Stimulated activated CD4-positive, alpha-beta T cell treated with anti-CD3 and anti-CD28 coated beads, TNF-alpha, amount 100 ng/mL, for 1 hour (primary cell): ENCODE results near the gene PODNL1.

ENCODE experiments used
- DNase-seq, 3 donors: peaks; one replicate each; pipeline ENCODE4 v3.0.0-alpha.2; 2020; ENCODE audit warnings: low read depth in 3 of 3, low spot score in 1 of 3

Gene PODNL1

DNA sequence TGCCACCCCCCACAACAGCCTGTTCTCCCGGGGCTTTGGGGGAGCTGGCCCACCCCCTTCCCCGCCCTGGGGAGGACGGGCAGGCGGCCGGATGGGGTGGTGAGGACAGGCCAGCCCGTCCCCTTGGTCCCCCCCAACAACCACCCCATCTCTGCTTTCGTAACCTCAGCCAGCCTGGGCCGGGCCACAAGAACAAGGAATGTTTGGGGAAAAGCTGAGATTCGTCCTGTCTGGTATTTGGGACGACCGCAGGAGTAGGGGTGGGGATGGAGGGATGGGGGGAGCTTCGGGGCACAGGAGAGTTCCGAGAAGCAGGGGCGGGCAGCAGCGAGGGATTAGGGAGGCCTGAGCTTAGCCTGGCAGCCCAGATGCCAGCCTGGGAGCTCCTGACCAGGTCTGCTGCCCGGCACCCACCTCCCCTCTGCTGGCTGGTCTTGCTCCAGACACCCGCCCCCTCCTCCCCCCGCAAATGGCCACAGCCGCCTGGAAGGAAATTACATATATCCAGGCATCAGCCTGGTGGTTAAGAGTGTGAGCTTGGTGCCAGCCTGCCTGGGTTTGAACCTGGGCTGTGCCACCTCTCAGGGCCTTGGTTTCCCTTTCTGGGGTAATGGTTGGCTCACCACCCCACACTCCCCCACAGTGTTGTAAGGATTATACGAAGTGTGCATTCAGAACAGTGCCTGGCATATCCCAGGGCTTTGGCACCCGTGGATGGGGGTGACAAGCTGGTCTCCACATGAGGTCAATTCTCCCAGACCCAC lies at the start of gene PODNL1:
Gene PODNL1 (minus strand): TSS at position 117 of the 764 bp plus-strand sequence. CDS start 236 bp downstream, outside the sequence.
- no peak for DNase-seq

GRCh38 chr19:13987101-13987890 lies 49.1 kb upstream of the PODNL1 start:
- no peak for DNase-seq

GRCh38 chr19:13986348-13986904 lies 48.2 kb upstream of the PODNL1 start:
- peak; percentile 97 to 99 (median 98) for DNase-seq

- no peak for DNase-seq
Measured at GRCh38 chr19:13985771-13986347, 47.6 kb upstream of the PODNL1 start.

DNA sequence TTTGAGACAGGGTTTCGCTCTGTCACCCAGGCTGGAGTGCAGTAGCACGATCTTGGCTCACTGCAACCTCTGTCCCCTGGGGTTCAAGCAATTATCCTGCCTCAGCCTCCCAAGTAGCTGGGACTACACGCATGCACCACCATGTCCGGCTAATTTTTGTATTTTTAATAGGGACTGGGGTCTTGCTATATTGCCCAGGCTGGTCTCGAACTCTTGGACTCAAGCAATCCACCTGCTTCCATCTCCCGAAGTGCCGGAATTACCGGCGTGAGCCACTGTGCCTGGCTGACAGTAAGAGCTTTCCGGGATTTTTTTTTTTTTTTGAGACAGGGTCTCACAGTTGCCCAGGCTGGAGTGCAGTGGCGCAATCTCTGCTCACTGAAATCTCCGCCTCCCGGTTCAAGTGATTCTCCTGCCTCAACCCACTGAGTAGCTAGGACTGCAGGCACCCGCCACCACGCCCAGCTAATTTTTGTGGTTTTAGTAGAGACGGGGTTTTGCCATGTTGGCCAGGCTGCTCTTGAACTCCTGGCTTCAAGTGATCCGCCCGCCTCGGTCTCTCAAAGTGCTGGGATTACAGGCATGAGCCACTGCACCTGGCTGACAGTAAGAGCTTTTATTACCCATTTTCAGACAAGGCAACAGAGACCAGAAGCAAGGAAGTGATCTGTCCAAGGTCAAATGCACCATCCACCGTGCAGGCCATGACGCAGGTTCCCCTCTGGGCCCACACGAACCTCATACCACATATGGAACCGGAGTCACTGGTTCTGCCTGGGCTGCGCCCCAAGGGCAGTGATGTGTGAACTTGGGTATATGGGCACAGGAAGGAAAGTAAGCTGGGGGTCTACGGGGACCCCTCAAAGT lies 46.9 kb upstream of the PODNL1 start:
- DNase-seq: no peak

DNA sequence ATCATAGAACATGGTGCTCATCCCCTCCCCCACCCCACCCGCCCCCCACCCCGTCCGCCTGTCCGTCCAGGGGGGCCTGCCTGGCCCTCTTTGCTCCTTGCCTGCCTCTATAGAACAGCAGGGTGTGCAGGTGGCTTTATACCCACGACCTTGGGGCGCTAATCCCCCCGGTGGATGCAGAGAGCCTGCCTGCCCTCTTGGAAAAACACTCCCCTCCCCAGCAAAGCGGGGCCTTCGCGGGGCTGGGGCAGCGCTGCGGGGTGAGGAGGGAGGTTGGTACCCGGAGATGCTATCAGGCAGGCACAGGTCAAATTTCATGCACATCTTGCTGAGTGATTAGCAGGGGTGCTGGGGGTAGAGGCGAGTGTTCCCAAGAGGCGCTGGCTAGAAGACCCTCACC lies 46.0 kb upstream of the PODNL1 start:
- DNase-seq: no peak

DNA sequence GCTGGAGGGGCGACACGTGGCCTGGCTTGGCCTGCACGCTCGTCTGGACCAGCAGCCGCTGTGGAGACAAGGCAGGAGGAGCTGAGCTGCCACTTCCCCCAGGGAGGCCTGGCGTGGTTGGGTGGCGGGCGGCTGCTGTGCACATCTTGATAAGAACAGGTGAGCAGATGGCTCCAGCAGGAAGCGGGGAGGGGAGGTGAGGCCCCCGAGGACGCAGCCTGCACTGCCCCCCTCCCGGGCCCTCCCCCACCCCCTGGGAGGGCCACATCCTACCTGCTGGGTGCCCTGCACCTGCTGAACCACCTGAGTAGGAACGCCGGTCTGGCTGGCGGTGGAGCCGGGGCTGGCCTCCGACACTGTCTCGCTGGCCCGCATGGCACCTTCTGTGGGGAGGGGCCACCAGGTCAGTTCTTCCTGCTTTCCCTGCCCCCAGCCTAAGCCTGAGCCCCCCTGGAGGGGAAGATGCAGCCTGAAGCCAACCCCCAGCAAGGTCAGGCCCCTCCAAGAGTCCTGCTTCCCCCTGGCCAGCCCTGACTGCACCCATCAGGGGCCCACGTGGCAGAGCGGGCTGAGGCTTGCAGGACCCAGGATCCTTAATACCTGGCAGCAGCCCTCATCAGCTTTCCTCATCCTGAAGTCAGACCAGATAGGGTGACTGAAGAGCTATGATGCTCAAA lies 45.1 kb upstream of the PODNL1 start:
- no peak for DNase-seq

GRCh38 chr19:13982773-13983172 lies 44.6 kb upstream of the PODNL1 start:
- no peak for DNase-seq

DNA sequence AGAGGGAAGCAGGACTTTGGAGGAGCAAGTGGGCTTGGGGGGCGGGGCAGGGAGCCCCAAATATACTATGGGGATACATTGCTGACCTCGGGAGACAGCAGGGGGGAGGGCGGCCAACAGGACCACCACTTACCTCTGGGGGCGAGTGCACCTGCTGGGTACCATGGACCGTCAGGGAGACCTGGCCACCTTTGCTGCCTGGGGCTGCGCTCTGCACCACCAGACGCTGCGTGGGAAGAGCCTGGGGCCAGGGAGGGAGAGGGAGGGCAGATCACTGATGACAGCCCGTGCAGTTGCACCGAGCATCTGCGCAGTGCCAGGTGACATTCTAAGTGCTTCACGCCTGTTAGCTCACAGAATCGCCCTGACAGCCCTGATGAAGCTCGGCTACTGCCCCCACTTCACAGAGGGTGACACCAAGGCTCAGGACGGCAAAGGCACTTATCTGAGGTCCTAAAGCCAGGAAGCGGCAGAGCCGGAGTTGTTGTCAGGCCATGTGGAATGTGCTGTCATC lies 43.8 kb upstream of the PODNL1 start:
- DNase-seq: no peak

- no peak for DNase-seq
Measured at GRCh38 chr19:13981467-13981866, 43.2 kb upstream of the PODNL1 start.

- no peak for DNase-seq
Measured at GRCh38 chr19:13981021-13981420, 42.8 kb upstream of the PODNL1 start.

DNA sequence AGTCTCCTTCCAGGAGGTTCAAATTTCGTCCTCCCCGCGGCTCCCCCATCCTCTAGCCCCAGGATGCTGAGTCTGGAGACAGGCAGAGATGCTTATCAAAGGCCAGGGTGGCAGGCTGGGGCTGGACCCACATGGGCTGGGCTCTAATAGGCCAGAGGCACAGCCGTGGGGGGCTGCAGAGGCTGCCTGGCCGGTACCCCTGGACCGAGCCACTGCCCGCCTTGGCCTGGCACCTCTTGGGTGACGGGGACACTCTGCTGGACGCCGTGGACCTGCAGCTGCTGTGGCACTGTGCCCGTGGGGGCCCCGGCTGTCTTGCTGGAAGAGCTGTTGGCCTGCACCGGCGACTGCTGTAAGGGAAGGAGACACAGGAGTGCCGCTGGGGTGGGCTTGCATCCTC lies 42.1 kb upstream of the PODNL1 start:
- DNase-seq: no peak

DNA sequence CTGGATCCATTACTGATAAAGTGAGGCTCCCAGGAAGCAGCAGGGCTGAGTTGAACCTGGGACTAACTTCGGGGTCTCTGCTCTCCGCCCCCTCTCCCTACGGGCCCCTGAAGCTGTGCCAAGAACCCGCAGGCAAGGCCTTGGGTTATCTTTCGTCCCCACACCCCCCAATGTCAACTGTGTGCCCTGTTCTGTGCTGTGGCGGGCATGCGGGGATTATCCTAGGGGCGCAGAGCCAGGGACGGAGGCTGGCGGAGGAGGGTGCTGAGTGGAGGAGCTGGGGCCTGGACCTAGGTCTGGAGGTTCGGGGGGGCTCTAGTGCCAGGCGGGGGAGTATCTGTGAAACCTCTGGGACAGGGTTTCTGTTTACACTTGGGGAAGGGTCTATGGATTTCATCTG lies 41.5 kb upstream of the PODNL1 start:
- DNase-seq: no peak

DNA sequence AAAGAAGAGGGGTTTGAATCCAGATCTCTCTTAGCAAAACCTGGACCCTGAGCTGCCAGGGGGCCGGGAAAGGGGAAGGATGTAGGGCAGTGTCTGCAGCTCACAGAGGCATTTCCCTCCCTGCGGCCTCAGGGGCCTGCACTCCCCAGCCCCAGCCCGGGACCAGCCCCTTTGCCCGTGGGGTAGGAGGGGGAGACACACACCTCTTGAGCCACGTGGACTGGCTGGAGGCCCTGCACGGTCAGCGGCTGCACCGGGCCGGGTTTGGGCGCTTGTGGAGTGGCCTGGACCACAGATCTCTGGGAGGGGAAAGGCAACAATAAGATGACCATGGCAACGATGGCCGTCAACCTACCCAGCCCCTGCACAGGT lies 41.0 kb upstream of the PODNL1 start:
- DNase-seq: no peak

- DNase-seq: no peak
Measured at GRCh38 chr19:13978351-13979243, 40.4 kb upstream of the PODNL1 start.

GRCh38 chr19:13977803-13978202 lies 39.6 kb upstream of the PODNL1 start:
- no peak for DNase-seq

- no peak for DNase-seq
Measured at GRCh38 chr19:13976446-13976845, 38.2 kb upstream of the PODNL1 start.

DNA sequence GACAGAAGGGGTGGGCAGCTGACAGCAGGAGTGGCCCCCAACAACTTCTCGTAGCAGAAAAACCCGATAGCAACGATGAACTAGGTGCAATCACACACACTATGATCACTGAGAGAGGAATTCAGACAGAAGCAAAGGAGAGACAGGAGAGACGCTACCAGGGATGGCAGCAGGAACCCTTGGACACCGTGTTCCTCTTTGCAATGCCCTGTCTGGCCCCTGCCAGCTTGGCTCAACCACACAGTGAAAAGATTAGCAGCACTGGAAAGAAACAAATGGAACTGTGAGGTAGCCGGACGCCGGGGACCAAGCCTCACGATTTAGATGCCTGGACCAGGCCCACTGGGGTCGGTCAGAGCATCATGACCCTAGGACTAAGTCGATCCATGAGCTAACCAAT lies 37.7 kb upstream of the PODNL1 start:
- no peak for DNase-seq

DNA sequence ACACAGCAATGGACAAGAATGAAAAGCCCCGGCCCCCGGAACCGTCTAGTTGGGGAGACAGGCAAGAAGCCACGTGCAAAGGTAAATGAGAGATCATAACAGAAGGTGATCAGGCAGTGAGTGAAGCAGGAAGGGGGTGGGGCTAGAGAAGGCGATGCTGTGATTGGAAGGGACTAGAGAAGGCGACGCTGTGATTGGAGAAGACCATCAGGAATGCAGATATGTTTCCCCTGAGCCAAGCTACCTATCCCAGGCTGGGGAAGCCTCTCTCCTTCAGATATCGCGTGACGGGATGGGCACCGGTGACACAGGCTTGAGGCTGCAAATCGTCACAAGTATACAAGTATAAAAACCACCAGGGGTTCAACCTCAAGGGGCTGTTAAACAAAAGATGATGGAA lies 35.9 kb upstream of the PODNL1 start:
- no peak for DNase-seq
